BE2C (cell line): Measurements from ENCODE around the gene NDUFA3.

ENCODE experiments used
- DNase-seq: peaks from one replicate; pipeline ENCODE4 v3.0.0-alpha.2; 2020
- H3K27me3 ChIP-seq: fragments of 250-450 bp; sonication (Bioruptor Pico); 2 replicates; pipeline ENCODE4 v1.5.1; 2020; ENCODE audit warnings: mild to moderate bottlenecking
- H3K36me3 ChIP-seq: fragments of 250-450 bp; sonication (Bioruptor Pico); 2 replicates; pipeline ENCODE4 v1.5.1; 2020; ENCODE audit warnings: mild to moderate bottlenecking
- H3K4me1 ChIP-seq: fragments of 250-450 bp; sonication (Bioruptor Pico); 2 replicates; pipeline ENCODE4 v1.5.1; 2020
- H3K4me3 ChIP-seq: 2 replicates; pipeline ENCODE4 v1.5.1; 2011; ENCODE audit warnings: low read depth, low read length
- H3K9me3 ChIP-seq: fragments of 250-450 bp; sonication (Bioruptor Pico); 2 replicates; pipeline ENCODE4 v1.5.1; 2020
- CTCF ChIP-seq: IDR thresholded peaks from 2 replicates; pipeline ENCODE4 v1.5.1; 2012; ENCODE audit warnings: mild to moderate bottlenecking, low read depth, low read length

The NDUFA3 gene

GRCh38 chr19:54141356-54141755, 38.7 kb downstream of the NDUFA3 start:
- no peaks in the 10 kb centered on the region for H3K4me1 ChIP-seq
- no peak for TF ChIP-seq CTCF
- H3K27me3 ChIP-seq: no peaks in the 10 kb centered on the region
- no peak overlapping the region for H3K4me3 ChIP-seq
- no peak for DNase-seq
- H3K36me3 ChIP-seq: peaks cover 55% of the 10 kb centered on the region
- H3K9me3 ChIP-seq: no peaks in the 10 kb centered on the region

- Histone ChIP-seq H3K4me3 (no peak overlapping the region), H3K36me3 (peaks cover 64% of the 10 kb centered on the region), H3K4me1 (no peaks in the 10 kb centered on the region), H3K27me3 (no peaks in the 10 kb centered on the region), H3K9me3 (no peaks in the 10 kb centered on the region)
- no peak for DNase-seq
- no peak for TF ChIP-seq CTCF
Measured at GRCh38 chr19:54142166-54142780, 39.6 kb downstream of the NDUFA3 start.

- Histone ChIP-seq H3K27me3 (no peaks in the 10 kb centered on the region), H3K9me3 (no peaks in the 10 kb centered on the region), H3K36me3 (peaks cover 93% of the 10 kb centered on the region), H3K4me3 (no peak overlapping the region), H3K4me1 (no peaks in the 10 kb centered on the region)
- no peak for TF ChIP-seq CTCF
- DNase-seq: no peak
Measured at GRCh38 chr19:54145541-54146158, 43.0 kb downstream of the NDUFA3 start.

GRCh38 chr19:54147676-54148075, 45.0 kb downstream of the NDUFA3 start:
- Histone ChIP-seq H3K27me3 (no peaks in the 10 kb centered on the region), H3K4me1 (no peaks in the 10 kb centered on the region), H3K4me3 (no peak overlapping the region), H3K36me3 (peaks cover 95% of the 10 kb centered on the region), H3K9me3 (no peaks in the 10 kb centered on the region)
- TF ChIP-seq CTCF: no peak
- no peak for DNase-seq

- H3K9me3 ChIP-seq: no peaks in the 10 kb centered on the region
- no peaks in the 10 kb centered on the region for H3K4me1 ChIP-seq
- H3K4me3 ChIP-seq: no peak overlapping the region
- H3K27me3 ChIP-seq: no peaks in the 10 kb centered on the region
- no peak for TF ChIP-seq CTCF
- H3K36me3 ChIP-seq: peaks cover 95% of the 10 kb centered on the region
- DNase-seq: no peak
Measured at GRCh38 chr19:54148158-54148557, 45.5 kb downstream of the NDUFA3 start.

- no peaks in the 10 kb centered on the region for H3K4me1 ChIP-seq
- DNase-seq: no peak
- H3K36me3 ChIP-seq: peaks cover 93% of the 10 kb centered on the region
- H3K9me3 ChIP-seq: no peaks in the 10 kb centered on the region
- no peaks in the 10 kb centered on the region for H3K27me3 ChIP-seq
- H3K4me3 ChIP-seq: no peak overlapping the region
- TF ChIP-seq CTCF: no peak
Measured at GRCh38 chr19:54149021-54149812, 46.6 kb downstream of the NDUFA3 start.
